GM18502 (cell line): ENCODE results near the gene NKX2-3.

Experiments
- ATAC-seq: cut with Tn5 transposase; IDR thresholded peaks from one replicate; pipeline ENCODE4 v1.9.1; 2021; ENCODE audit warnings: mild to moderate bottlenecking; ENCODE audit not compliant: unreplicated experiment, poor library complexity

NKX2-3 gene

GRCh38 chr10:99532687-99533495 lies at the start of gene NKX2-3:
Gene NKX2-3 (plus strand): TSS chr10:99532942. CDS start chr10:99533132, 190 bp downstream.
- peak; percentile 59 for ATAC-seq

GRCh38 chr10:99484626-99485581 lies 47.8 kb upstream of the NKX2-3 start:
- no peak for ATAC-seq

- no peak for ATAC-seq
Observed at GRCh38 chr10:99487125-99487807, 45.5 kb upstream of the NKX2-3 start.

GRCh38 chr10:99489271-99489670 lies 43.5 kb upstream of the NKX2-3 start:
- no peak for ATAC-seq

- no peak for ATAC-seq
Observed at GRCh38 chr10:99497343-99498025, 35.3 kb upstream of the NKX2-3 start.

- ATAC-seq, result no peak
Observed at GRCh38 chr10:99506416-99506815, 26.3 kb upstream of the NKX2-3 start.

GRCh38 chr10:99507265-99507664 lies 25.5 kb upstream of the NKX2-3 start:
- ATAC-seq, result no peak

- ATAC-seq, result no peak
Observed at GRCh38 chr10:99513061-99513460, 19.7 kb upstream of the NKX2-3 start.

GRCh38 chr10:99519690-99520039 lies 13.1 kb upstream of the NKX2-3 start:
- no peak for ATAC-seq

- no peak for ATAC-seq
Observed at GRCh38 chr10:99520040-99520846, 12.5 kb upstream of the NKX2-3 start.

GRCh38 chr10:99520847-99521764 lies 11.6 kb upstream of the NKX2-3 start:
- no peak for ATAC-seq

- ATAC-seq, result no peak
Observed at GRCh38 chr10:99521765-99522469, 10.8 kb upstream of the NKX2-3 start.

- ATAC-seq, result no peak
Observed at GRCh38 chr10:99522470-99523250, 10.1 kb upstream of the NKX2-3 start.

GRCh38 chr10:99523251-99523773 lies 9.4 kb upstream of the NKX2-3 start:
- ATAC-seq, result no peak

GRCh38 chr10:99524050-99524666 lies 8.6 kb upstream of the NKX2-3 start:
- no peak for ATAC-seq

GRCh38 chr10:99524736-99525380 lies 7.9 kb upstream of the NKX2-3 start:
- ATAC-seq, result no peak
